AG09309 (cell line): ENCODE measurements around the gene USP40.

Source experiments
- DNase-seq: peaks from one replicate; pipeline ENCODE4 v3.0.0-alpha.2; 2010; ENCODE audit warnings: low read depth
- H3K4me3 ChIP-seq: 2 replicates; pipeline ENCODE4 v1.5.1; 2011; ENCODE audit warnings: mild to moderate bottlenecking, low read depth, low read length, moderate library complexity; ENCODE audit not compliant: control insufficient read depth
- CTCF ChIP-seq: IDR thresholded peaks from 2 replicates; pipeline ENCODE4 v1.5.1; 2011; ENCODE audit warnings: mild to moderate bottlenecking, low read depth, low read length, inconsistent platforms; ENCODE audit not compliant: insufficient read depth, control insufficient read depth; ENCODE audit errors: missing control alignments

Gene USP40

GRCh38 chr2:233450864-233451575, 115.6 kb downstream of the USP40 start:
- no peak overlapping the region for H3K4me3 ChIP-seq
- no peak for DNase-seq
- no peak for TF ChIP-seq CTCF

- no peak for DNase-seq
- no peak overlapping the region for H3K4me3 ChIP-seq
- TF ChIP-seq CTCF: no peak
These were observed 116.4 kb downstream of the USP40 start for GRCh38 chr2:233449921-233450863.

GRCh38 chr2:233449081-233449901, 117.3 kb downstream of the USP40 start:
- DNase-seq: no peak
- H3K4me3 ChIP-seq: no peak overlapping the region
- peak; percentile 71 for TF ChIP-seq CTCF

- no peak for DNase-seq
- H3K4me3 ChIP-seq: no peak overlapping the region
- no peak for TF ChIP-seq CTCF
These were observed 118.0 kb downstream of the USP40 start for GRCh38 chr2:233448575-233448974.

GRCh38 chr2:233448220-233448559, 118.4 kb downstream of the USP40 start:
- H3K4me3 ChIP-seq: no peak overlapping the region
- no peak for DNase-seq
- peak; percentile 23 for TF ChIP-seq CTCF

GRCh38 chr2:233447506-233448219, 118.9 kb downstream of the USP40 start:
- no peak for TF ChIP-seq CTCF
- DNase-seq: no peak
- no peak overlapping the region for H3K4me3 ChIP-seq
